GM21737 (cell line): ENCODE measurements around the gene SERPINA3.
"Not testable (repeated sequence)": the region's sequence is repeated elsewhere in the genome, so short reads cannot be mapped to it uniquely, and the experiment has no call there.

Experiments used
- ATAC-seq: cut with Tn5 transposase; IDR thresholded peaks from one replicate; pipeline ENCODE4 v1.9.1; 2021; ENCODE audit warnings: mild to moderate bottlenecking, moderate library complexity; ENCODE audit not compliant: unreplicated experiment

The SERPINA3 gene

DNA sequence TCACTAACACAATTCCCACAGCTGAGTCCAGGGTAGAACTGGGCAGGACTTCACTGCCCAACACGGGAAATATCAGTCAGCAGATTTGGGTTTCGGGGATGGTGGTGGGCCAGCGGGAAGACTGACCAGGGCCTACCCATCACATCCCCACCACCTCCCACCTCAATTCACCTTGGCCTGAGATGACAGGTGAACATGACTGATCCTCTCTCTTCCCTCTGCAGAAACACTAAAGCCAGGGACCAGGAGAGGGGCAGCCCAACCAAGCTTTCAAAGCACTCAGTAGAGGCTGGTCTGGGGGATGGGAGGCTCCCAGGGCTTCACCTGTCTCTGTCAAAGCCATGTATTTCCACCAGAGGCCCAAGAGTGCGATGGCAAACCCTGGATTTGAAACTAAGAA lies 28.6 kb upstream of the SERPINA3 start:
- no peak for ATAC-seq

DNA sequence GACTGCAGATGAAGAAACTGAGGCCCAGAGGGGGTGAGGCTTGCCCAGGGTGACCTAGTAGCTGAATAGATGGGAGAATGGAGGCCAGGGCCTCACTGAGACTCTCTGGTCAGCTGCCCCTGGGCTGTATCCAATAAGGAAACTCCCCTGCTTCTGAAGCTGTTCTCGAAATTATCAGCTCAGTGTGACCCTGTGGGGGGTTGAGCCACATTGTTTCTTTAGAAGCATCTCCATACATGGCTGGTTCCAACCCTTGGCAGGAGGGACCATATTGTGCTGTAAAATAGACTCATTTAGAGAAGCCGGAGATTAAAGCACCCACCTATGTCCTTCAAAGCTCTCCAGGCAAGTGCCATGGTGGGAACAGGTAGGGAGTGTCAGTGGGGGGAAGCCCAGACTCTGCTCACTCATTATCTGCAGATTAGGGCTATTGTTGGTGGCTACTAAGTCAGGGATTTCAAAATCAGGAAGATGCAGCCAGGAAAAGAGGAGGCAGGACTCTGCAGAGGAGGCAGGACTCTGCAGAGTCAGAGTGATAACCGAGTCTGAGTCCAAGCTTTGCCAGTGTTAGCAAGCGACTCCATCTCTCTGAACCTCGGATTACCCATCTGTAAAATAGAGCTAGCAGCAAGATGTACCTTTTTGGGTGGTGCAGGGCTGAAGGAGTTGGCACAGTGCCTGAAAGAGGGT lies 27.5 kb upstream of the SERPINA3 start:
- ATAC-seq = no peak

DNA sequence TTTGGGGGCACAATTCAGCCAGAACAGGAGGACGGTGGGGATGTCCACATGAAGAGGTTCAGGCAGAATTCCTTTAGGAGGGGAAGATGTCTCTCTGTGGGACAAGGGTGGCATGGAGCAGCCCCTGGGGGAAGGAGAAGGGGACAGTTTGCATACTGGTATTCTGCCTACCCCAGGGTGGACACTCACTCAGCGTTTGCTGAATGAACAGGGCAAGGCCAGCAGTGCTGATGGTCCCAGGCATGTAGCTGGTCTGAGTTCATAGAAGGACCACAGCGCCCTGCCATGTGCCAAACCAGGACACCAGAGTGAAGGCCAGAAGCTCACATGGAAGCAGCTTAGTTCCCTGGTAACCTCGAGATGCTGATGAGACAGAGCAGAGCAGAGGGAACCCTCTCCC lies 25.6 kb upstream of the SERPINA3 start:
- ATAC-seq = no peak

DNA sequence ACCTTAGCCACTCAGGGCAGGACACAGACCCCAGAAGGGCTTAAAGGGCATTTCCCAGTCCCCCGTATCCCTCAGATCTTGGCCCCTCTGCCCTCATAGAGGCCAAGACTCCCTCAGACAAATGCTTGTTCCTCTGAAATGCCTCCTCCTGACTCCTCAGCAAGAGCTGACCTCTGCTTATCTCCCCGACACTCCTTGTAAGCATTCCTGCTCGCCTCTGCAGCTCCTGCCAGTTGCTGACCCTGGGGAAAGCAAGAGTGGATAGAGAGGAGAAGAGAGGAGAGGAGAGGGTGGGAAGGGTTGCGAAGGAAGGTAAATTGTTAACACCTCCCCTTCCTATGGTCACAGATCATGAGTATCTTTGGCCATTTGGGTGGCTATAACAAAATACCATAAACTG lies 23.9 kb upstream of the SERPINA3 start:
- ATAC-seq = no peak

DNA sequence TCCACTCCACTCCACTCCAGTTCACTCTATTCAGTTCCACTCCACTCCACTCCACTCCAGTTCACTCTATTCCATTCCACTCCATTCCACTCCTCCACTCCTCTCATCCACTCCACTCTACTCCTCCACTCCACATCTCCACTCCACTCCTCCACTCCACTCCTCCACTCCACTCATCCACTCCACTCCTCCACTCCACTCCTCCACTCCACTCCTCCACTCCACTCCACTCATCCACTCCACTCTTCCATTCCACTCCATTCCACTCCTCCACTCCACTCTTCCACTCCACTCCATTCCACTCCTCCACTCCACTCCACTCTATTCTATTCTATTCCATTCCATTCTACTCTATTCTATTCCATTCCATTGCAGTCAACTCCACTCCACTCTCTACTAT lies 21.1 kb upstream of the SERPINA3 start:
- ATAC-seq = no peak

DNA sequence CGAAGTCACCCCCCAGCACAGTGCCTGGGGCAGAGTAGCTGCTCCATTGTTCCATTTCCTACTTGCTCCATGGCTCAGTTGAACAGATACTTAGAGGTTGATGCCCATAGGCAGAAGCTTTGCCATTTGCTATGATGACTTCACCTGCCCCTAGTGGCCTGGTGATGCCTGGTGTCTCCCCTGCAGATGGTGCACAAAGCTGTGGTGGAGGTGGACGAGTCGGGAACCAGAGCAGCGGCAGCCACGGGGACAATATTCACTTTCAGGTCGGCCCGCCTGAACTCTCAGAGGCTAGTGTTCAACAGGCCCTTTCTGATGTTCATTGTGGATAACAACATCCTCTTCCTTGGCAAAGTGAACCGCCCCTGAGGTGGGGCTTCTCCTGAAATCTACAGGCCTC lies 20.3 kb upstream of the SERPINA3 start:
- ATAC-seq = no peak

DNA sequence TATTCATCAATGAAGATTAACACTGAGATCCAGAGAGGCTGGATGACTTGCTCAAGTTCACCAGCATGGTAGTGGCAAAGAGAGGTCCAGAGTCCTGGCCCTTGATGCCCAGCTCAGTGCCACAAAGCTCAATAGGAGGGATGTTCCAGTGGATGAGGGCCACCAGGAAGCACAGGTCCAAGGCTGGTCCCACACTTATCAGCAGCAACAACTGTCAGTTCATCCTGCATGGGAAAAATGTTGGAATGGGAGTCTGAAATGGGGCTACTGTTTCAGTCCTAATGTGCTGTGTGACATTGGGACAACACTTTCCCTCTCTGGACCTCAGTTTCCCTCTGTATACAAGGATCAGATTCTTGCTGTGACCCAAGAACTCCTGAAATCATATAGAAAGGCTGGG lies 19.7 kb upstream of the SERPINA3 start:
- ATAC-seq = no peak

DNA sequence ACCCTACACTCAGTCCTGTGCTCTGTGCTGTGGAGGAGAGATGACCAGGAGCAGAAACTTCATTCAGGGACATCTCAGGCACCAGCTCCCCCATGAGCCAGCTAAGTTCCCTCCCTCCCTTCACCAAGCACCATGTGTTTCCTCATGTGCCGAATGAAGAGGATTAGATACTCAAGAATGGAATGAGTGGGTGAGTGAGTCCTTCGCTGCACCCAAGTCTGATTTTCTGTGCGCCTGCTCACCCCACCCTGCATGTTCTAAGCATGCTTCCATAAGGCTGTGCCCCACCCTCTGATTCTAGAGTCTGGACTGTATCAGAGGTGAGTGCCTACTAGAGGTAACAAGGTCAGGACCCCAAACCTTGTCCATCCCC lies 18.8 kb upstream of the SERPINA3 start:
- ATAC-seq = no peak

DNA sequence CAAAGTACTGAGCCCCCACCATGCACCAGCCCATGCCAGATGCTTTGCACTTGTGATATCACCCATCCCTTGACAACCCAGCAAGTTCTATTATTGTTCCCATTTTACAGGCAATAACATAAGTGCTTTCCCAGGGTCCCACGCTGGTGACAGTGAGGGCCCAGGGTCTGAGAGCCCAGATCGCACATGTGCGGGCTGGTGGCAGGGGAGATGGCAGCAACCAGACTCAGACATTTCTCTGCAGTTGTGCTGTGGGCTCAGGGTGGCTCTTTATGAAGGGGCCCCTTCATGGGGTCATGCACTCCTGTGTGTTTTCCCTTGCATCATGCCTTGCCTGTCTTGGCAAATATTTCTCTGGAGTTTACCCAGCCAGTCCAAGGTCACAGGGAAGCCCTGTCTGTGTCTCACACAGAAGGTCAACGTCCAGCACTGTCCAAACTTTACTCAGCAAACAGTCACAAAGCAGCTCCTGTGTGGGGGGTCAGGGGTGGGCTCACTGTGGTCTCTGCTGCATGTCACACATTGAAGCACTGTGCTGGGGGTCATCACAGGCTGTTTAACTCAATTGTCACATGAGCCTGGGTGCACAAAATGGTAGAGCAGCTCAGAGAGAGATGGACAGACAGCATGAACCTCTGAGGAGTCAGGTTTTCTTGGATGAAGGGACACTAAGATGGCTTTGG lies 18.3 kb upstream of the SERPINA3 start:
- no peak for ATAC-seq

DNA sequence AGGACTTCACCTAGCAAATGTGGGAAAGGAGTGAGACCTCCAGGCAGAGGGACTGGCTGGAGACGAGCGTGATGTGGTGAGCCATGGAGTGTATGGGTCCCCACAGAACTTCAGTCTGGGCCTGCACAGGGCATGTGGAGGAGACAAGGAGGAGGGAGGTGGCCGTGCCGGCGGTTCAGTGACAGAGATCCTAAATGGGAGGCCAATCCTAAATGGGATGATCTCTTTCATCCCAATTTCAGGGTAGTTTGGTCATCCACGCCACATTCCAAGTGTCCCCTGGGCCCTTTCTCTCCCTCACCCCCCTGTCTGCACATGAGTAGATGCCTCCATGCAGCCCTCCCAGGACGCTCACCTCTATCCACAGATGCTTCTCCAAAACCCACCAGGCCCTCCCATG lies 17.8 kb upstream of the SERPINA3 start:
- no peak for ATAC-seq

DNA sequence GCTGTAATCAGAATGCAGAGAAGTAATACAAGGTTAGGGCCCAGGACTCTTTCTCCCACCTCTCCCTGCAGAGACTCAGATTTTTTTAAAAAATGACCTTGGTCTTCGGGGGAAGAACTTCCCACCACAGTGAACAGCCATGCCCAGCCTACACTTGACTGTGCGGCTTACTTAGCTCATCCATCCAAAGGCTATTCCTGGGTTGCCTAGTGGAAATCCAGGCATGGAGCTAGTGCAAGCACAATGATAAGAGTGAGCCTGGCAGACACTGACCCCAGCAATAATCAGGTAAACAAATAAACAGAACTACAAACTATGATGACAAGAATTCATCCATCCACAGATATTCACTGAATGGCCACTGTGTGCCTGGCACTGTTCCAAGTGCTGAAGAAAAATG lies 16.3 kb upstream of the SERPINA3 start:
- ATAC-seq = no peak

DNA sequence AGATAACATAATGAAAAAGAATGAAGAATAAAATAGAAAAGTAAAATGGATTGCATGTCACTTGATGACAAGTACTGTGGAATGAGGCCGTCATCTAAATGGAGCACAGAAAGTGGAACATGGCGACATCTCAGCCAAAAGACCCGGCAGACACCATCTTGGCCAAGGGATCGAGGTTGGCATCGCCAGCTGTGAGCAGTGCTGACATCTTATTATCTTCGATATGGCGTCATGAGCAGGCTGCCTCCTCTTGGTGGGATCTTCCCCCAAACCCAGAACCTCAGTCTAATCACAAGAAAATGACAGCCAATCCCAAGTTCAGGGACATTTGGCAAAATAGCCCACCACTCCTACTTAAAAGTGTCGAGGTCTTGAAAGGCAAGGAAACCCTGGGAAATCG lies 15.8 kb upstream of the SERPINA3 start:
- ATAC-seq = no peak

DNA sequence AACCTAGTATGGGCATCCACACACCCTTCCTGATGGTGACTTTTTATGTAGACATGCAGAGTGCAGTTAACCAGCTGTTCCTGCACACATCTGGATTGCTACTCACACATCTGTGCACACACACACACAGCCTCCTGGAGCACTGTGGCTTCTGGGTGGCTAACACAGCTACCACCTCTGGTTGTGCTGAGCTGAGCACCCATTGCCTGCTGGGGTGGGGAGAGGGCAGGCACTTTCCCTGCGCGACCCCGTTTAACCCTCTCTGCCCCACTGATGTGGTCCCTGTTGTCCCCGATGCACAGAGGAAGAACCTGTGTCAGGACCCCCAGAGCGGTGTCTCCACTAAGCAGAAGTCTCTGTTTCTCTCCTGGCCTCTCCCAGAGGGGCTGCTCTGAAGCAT lies 14.4 kb upstream of the SERPINA3 start:
- ATAC-seq = no peak

DNA sequence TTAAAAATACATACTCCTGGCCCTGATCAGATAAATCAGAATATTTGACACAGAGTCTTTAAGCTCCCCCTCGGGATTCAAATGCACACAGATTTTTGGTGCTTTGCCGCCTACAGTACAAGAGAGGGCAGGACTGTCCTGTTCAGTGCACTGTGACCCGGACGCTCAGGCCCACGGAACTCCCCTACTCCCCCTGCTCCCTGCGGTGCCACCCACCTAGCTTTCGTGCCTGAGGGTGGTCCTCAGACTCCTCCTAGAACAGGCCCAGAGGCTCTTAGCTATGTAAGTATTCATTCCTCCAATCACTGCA lies 13.7 kb upstream of the SERPINA3 start:
- no peak for ATAC-seq

DNA sequence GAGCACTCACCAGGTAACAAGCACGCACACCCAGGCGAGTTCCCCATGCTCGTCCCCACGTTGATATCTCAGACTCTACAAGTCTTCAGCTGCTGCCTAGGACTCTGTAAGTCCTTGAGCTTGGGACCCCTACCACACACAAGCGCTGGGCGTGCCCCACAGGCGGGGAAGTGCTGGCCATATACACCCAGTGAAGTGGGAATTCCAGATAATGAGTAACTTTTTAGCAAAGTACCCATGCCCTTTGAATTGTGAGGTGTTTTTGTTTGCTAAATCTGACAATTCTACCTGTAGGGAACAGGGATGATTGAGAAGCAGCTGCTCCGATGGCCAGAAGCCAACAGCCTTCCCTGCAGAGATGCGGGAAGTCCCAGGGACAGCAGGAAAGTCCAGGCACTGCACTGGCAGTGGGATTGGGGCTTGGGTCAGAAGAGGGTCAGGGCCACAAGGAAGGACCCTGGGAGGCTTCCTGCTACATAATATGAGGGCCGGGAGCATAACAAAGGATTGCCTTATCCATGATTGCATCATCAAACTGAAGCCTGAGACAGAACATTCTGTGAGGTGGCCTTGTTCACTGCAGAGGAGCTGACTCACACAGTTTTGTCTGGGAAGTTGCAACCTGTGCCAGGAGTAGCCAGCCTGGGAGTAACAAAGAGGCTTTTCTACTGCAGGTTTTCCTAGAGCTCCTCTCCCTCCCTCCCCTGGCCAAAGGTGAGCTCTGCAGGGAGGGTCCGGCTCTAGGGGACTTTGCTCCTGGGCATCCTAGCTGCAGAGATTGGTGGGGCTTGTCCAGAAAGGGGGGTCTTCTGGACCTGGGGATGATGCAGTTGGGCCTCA lies 13.2 kb upstream of the SERPINA3 start:
- ATAC-seq = no peak

DNA sequence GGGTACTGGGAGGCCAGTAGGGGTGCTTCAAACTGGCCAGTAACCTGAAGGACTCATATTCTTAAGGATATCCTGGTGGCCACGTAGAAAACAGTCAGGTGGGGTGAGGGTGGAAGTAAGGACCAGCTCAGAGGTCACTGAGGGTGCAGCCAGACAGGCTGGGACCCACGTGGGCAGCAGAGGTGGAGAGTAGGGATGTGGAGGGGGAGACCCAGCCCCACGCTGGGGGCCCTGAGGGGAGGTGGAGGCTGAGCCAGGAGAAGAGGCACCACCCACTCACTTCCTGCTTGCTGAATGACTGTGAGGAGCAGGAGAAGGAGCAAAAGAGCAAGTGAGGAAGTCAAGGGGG lies 12.6 kb upstream of the SERPINA3 start:
- ATAC-seq = no peak

DNA sequence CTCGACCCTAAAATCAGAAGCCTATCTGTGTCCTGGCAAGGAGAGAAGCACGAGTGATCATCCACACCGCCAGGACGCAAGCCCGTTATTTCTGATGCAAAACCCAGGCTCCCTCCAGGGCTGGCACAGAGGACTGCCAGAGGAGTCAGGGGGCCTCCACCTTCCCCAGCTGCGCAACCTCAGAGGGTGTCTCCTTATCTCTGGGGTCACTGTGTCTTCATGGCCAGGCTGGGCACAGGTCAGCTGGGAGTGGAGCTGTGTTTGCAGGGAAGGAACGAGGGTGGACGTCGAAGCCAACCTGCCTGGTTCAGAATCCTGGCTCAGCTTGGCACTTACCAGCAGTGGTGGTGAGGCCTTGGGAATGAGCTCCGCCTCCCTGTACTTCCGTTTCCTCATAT lies 12.0 kb upstream of the SERPINA3 start:
- ATAC-seq = no peak

DNA sequence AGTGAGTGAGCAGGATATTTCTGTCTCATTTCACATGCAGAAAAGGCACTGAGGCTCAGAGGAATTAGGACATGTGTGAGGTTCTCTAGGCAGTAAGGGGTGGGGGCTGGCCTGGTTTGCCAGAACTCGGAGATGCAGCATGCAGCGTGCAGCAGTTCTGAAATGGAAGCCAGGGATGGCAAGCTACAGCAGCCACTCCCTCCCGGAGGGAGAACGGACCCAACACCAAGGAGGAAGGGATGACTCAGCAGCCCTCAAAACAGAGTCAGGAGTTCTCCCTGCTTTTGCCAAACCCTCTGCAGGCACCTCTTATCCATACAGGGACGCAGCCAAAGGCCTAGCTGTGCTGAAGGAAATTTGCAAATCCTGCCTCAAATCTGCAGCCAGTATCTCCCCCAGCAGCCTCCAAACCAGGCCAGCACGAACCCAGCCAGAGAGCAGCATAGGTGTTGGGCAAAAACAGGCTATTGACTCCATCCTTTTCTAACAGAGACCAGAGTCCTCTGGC lies 10.3 kb upstream of the SERPINA3 start:
- ATAC-seq = no peak

DNA sequence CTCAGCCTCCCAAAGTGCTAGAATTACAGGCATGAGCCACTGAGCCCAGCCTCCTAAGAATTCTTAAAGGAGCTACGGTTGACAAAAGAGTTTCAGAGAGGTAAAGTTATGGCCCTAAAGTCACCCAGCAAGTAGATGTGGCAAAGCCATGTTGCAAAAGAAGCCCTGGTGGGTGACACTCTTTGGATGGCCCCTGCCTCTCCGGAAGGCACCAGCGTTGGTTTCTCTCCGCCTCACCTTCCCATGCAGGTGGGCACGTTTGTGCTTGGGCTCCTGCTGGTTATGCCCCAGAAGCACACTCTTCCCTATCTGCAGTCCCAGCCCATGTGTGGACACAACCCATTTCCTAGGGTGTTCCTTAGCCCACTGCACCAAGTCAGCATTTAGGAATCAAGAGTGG lies 9.5 kb upstream of the SERPINA3 start:
- ATAC-seq = no peak

DNA sequence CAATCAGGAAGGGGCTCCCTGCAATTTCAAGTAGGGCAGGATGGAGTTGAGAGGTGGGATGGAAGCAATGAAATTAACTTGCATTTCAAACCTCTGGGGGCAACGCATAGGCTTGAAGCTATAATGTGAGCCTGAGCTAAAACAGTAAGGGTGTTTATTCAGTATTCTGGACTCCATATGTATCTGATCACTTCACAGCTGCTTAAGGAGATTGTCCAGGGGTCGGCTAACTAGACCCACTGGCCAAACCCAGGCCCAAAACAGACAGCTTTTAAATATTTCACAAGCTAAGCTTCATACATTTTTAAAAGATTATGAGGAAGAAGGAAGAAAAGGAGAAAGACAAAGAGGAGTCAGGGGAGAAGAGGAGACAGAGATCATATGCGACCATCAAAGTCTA lies 6.8 kb upstream of the SERPINA3 start:
- no peak for ATAC-seq

DNA sequence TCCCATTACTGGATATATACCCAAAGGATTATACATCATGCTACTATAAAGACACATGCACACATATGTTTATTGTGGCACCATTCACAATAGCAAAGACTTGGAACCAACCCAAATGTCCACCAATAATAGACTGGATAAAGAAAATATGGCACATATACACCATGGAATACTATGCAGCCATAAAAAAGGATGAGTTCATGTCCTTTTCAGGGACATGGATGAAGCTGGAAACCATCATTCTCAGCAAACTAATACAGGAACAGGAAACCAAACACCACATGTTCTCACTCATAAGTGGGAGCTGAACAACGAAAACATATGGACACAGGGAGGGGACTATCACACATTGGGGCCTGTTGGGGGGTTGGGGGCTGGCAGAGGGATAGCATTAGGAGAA lies 3.2 kb upstream of the SERPINA3 start:
- ATAC-seq = not testable (repeated sequence)

DNA sequence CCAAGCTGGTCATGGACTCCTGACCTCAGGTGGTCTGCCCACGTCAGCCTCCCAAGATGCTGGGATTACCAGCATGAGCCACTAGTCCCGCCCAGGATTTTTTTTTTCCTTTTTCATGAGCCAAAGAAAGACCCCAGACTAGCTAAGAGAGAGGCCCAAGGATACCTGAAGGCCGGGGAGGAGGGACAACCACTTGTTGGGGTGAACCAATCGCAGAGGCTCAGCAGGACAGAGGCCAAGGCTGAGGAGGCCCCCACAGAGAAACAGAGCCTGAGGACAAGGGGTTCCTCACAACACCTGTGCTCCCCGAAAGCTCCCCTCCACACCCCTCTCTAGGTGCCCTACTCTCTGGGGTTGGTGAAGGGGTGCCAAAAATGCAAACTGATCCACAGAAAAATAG lies 1.0 kb upstream of the SERPINA3 start:
- no peak for ATAC-seq
